ENCODE results near the gene RAB11FIP3.
"Not testable (repeated sequence)": the region's sequence is repeated elsewhere in the genome, so short reads cannot be mapped to it uniquely, and the experiment has no call there.

Gene RAB11FIP3

DNA sequence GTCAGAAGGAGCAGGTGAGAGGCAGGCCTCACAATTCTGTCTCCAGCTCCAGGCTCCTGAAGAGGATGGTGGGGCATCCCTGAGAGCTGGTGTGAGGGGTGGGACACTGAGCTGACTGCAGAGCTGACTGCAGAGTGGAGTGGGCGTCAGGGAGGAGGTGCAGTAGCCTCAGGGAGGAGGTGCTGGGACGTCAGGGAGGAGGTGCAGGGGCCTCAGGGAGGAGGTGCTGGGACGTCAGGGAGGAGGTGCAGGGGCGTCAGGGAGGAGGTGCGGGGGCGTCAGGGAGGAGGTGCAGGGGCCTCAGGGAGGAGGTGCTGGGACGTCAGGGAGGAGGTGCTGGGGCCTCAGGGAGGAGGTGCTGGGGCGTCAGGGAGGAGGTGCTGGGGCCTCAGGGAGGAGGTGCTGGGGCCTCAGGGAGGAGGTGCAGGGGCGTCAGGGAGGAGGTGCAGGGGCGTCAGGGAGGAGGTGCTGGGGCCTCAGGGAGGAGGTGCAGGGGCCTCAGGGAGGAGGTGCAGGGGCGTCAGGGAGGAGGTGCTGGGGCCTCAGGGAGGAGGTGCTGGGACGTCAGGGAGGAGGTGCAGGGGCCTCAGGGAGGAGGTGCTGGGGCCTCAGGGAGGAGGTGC lies 41.9 kb downstream of the RAB11FIP3 start:
- not testable (repeated sequence) for DNase-seq (ENCODE audit: low read depth)

DNA sequence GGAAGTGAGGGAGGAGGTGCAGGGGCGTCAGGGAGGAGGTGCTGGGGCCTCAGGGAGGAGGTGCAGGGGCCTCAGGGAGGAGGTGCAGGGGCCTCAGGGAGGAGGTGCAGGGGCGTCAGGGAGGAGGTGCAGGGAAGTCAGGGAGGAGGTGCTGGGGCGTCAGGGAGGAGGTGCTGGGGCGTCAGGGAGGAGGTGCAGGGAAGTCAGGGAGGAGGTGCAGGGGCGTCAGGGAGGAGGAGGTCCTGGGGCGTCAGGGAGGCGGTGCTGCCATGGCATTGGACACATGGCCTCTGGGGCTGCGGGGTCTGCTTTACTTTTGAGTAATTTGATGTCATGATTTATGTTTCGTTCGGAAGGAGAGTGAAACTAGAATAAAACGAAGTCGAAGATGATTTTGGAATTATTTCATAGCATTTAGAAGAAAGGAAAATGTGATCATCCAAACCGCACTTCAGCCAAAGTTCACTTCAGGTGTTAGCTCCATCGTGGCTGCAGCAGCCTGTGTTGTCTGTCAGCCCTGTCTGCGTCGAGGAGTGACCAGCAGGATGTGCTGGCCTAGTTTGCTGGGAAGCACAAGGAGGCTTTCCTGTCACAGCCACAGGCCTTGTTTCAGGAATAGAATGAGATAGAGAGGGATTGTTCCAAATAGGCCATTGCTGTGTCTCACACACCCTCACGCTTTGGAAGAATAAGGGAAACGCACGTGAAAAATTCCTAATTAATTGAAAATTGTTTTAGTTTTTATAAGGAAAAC lies 42.8 kb downstream of the RAB11FIP3 start:
- no peak for DNase-seq (ENCODE audit: low read depth)

DNA sequence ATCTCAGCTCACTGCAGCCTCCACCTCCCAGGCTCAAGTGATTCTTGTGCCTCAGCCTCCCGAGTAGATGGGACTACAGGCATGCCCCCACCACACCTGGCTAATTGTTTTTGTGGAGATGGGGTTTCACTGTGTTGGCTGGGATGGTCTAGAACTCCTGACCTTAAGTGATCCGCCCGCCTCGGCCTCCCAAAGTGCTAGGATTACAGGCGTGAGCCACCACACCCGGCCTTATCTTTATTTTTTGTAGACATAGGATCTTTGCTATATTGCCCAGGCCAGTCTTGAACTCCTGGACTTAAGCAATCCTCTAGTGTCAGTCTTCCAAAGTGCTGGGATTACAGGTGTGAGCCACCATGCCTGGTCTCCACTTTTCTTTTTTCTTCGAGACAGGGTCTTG lies 44.0 kb downstream of the RAB11FIP3 start:
- not testable (repeated sequence) for DNase-seq (ENCODE audit: low read depth)

DNA sequence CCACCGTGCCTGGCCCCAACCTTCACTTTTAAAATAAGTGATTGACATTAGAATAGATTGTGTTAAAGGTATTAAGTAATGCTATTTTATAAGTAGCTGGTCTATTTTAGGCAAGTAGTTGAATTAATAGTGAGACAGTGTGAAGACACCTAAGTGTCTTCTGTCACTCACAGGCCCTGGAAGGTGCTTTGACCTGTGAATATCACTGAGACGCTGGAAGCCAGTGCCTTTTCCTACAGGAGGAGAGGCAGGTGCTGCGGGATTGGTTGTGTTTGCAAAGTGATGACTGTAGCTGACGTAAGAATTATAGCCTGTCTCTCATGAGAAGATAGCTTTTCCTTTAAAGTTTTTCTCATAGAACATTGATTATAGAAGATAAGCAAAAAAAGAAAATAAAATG lies 45.0 kb downstream of the RAB11FIP3 start:
- no peak for DNase-seq (ENCODE audit: low read depth)

DNA sequence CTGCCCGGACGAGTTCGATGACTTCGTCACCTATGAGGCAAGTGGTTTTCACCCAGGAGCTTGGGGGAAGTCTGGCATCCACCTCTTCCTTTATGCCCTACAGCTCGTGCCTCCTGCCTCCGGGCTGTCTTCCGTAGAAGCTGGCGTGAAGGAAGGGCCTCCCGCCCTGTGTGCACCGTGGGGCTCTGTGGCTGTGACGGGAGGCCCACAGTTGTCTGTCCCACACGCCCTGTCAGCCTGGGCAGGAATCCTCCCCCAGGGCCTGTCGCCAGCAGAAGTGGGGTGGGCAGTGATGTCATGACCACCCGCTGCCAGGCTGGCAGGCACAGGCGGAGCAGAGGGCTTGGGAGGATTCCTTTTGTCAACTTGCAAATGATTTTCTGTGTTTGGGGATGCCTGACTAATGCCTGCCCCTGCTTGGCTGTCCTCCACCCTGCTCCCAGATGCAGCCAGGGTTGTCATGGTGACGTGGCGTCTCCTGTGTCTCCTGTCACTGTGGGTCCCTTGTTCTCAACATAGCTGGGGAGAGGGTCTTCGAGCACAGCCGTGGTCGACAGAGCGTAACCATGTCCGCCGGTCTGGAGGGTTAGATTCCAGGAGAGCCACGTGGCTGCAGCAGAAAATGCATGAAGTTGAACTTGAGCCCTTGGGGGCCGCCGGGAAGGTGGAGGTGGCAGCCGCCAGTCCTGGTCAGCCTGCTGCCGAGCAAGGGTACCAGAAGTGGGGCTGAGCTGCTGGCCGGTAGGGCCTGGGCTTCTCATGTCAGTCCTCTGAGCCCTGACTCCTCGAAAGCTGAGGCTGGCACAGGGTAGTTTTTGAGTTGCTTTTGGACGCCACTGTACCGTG lies 46.1 kb downstream of the RAB11FIP3 start:
- DNase-seq (ENCODE audit: low read depth) = no peak

DNA sequence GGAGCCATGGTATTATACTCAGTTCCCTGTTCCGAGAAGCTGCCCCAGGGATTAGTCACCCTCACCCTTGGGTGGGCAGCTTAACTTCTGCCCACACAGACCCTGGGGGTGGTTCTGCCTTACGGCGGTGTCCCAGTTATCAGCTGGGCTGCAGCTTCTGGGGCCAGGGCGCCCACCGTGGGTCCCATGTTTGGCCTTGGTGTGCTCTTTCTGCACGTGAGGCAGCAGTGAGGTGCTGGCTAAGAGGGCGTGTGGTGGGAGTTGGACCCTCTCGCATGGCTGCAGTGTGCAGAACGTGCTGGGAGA lies 46.7 kb downstream of the RAB11FIP3 start:
- DNase-seq (ENCODE audit: low read depth) = no peak

DNA sequence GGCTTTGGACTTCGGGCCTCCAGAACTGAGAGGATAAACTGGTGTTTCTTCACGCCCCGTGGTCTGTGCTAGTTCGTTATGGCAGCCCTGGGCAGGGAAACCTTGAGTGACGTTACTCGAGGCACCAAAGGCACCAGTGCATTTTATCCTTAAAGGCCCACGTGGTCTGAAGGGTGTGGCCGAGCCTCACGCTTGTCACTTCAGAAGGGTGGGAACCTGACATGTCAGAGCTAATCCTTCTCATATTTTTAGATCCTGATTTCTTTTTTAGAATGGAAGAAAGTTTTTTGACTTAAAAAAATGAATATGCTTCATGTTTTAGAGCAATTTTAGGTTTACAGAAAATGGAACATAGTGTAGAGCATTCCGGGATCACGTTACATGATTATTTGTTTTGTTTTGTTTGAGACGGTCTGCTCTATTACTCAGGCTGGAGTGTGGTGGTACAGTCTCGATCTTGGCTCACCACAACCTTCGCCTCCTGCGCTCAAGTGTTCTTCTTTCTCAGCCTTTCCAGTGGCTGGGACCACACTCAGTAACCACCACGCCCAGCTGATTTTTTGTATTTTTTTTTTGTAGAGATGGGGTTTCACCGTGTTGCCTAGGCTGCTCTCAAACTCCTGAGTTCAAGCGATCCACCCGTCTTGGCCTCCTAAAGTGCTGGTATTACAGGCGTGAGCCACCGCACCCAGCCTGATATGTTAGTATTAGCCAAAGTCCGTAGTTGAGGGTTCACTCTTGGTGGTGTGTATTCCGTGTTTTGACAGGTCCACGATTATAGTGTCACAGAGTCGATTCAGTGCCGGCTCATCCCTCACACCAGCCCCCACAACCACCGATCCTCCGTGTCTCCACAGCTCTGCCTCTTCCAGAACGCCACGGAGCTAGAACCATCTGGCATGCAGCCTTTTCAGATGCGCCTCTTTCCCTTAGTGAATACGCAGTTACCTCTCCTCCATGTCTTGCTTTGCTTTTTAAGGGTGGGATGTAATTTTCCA lies 47.9 kb downstream of the RAB11FIP3 start:
- DNase-seq (ENCODE audit: low read depth) = no peak

DNA sequence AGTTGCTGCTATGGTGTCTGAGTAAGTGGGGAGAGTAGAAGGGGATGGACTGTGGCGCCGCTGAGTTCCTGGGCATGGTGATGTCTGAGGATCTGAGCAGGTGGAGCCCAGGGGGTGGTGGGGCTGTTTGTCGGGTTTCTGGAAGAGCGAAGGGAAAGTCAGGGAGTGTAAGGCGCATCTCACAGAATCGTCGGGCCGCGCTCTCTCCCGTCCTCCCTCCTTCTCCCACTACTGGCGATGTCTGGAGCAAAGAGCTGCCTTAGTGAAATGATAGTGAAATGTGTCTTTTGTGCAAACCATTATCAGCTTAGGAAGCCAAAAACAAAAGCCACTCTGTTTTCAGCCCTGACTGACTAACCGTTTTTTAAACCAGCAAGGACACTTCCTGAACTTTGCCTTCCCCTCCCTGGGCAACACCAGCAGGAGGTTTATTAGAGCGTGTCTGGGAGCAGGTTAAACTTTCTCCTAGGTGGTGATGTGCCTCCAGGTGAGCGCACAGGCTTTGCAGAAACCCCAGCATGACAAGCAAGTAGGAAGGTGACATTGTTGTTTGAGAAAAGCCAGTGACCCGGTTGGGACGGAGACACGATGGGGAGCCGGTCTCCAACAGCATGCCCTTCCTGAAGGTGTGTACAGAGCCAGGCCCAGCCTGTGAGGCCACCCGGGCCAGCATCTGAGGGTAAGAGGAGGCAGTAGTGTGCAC lies 49.1 kb downstream of the RAB11FIP3 start:
- no peak for DNase-seq (ENCODE audit: low read depth)

DNA sequence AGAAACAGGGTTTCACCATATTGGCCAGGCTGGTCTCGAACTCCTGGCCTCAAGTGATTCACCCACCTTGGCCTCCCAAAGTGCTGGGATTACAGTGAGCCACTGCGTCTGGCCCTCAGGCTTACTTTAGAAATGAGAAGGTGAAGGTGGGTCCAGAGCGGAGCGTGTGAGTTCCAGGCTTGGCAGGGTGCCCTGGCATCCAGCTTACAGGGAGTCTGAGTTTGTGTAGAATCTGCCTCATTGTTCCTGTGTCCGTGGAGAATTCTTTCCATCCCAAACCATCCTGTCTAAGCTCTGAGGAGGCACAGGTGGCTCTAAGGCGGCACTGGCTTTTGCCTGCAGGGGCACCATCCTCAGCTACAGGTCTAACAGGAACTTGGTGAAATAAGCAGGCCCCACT lies 50.6 kb downstream of the RAB11FIP3 start:
- no peak for DNase-seq (ENCODE audit: low read depth)

DNA sequence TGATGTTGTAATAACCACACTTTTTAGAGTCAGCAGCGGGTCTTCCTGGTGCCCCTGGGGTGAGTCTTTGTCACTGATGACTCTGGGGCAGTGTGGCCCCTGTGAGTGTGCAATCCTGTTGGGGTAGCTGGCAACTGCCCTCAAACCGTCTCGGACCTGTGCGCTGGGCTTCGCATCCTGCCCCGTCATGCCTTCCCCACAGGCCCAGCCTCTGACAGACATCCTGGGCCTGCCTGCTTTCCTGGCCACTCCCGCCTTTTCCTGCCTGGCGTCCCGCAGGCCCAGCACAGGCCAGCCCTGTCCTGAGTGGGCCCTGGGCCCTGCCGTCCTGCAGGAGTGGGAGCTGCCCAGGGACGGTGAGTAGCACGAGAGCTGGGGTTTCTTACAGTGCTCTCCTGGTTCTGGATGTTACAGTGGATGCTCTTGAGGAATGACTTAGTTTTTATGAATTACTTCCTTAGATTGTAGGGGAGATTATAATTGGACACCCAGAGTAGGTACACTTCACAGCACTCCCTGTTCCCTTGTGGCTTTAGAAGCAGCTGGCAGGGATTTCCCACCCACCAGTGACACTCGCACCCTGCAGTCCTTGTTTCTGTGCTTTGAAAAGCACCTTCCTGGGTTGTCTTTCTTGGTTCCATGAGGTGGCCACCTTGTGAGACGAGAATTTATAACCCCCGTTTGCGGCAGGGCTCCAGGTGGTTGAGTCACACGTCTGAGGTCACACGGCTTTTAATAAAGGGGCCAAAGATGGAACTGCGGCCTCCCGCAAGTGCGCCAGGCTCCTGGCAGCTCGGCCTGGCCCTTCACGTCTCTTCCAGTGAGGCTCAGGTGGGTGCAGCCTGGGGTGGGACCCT lies 52.1 kb downstream of the RAB11FIP3 start:
- DNase-seq (ENCODE audit: low read depth) = no peak

DNA sequence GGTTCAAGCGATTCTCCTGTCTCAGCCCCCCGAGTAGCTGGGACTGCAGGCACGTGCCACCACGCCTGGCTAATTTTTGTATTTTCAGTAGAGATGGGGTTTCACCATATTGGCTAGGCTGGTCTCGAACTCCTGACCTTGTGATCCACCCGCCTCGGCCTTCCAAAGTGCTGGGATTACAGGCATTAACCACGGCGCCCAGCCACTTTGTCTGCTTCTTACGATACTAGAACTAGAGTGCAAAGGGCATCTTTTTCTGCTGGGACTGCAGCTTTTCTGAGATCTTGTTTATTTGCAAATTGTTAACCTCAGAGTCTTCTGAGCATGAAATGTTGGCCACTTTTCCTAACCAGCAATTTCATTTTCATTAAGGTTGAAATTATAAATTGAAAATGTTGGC lies 52.8 kb downstream of the RAB11FIP3 start:
- DNase-seq (ENCODE audit: low read depth) = not testable (repeated sequence)

DNA sequence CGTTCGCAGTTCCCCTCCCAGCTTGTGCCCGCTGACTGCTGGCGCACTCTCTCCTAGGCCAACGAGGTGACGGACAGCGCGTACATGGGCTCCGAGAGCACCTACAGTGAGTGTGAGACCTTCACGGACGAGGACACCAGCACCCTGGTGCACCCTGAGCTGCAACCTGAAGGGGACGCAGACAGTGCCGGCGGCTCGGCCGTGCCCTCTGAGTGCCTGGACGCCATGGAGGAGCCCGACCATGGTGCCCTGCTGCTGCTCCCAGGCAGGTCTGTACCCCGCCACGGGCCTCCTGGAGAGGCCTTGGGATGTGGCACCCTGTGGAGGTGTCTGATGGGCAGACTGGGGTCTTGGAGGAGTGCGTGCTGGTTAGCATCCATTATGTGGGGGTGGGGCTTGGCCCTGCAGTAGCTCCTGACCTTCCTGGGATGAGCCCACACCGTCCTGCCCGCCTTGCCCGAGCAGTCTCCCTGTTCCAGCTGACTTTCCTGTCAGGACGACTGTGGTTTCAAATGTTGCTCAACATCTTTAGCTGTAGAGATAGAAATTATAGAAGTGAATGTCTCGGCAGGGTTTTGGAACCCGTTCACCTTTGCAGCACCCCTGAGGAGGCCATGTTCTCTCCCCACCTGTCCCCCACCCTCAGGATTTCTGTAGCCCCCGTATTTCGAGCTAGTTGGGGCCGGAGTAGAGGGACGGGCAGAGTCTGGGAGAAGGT lies 57.2 kb downstream of the RAB11FIP3 start:
- DNase-seq (ENCODE audit: low read depth) = peak; percentile 74

DNA sequence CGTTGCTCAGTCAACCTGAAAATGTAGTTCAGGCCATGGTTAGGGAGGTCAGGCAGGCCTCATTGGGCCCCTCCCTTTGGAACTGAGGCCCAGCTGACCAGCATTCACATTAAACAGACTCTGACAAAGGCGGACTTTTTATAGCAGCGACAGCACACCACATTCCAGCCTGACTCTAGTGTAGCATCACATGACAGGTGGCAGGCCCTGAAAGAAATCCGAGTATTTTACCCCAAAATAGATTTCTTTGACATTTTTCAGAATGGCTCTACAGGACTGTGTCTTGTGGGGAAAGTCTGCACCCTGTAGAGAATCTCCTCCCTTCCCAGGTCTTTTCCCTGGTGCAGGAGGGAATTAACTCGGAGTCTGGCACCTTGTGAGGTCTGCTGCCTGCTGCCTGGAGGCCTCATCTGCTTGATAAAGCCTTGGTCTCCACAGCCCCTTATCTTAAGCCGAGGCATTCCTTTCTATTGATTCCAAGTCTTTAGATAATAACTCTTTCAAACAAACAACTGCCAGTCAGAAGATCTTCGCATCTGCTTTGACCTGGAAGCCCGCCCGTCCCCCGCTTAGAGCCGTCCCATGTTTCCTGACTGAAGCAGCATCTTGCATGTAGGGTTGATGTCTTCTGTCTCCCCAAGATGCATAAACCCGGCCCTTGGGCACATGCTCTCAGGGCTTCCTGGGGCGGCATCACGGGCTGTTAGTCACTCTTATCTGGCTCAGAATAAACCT lies 58.1 kb downstream of the RAB11FIP3 start:
- DNase-seq (ENCODE audit: low read depth) = peak; percentile 93

DNA sequence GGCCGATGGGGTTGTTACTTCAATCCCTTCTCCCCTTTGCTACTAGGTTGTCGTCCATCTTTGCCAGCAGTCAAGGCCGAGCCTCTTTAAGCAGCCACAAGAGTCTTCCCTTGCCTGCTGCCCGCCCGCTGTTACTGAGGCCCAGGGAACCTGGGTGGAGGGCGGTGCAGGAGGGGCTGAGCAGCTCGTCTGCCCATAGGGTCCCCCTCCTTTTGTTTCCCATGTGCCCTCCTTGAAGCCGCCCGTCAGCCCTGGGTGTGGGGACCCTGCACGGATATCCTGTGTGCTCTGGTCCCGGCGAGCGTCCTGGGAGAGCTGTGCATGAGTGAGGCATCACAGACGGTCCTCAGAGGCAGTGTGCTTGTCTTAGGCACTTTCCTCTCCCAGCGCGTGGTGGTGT lies 64.2 kb downstream of the RAB11FIP3 start:
- no peak for DNase-seq (ENCODE audit: low read depth)

DNA sequence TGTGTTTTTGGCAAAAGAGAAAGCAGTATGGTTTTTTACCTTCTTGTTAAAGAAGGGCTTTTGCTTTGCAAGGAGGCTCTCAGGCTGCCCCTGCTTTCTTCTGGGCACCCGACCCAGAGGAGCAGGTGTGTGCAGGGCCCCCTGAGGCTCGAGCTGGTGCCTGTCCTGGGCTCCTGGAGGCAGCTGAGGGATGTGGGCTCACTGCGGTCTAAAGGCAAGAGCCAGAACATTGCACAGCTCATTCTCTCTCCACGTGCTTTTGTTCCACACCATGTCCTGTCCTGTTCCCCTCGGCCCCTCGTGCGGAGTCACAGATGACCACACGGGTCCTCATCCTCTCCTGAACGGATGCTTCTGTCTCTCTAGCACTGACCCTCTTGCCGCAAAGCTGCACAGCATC lies 65.3 kb downstream of the RAB11FIP3 start:
- DNase-seq (ENCODE audit: low read depth) = no peak

DNA sequence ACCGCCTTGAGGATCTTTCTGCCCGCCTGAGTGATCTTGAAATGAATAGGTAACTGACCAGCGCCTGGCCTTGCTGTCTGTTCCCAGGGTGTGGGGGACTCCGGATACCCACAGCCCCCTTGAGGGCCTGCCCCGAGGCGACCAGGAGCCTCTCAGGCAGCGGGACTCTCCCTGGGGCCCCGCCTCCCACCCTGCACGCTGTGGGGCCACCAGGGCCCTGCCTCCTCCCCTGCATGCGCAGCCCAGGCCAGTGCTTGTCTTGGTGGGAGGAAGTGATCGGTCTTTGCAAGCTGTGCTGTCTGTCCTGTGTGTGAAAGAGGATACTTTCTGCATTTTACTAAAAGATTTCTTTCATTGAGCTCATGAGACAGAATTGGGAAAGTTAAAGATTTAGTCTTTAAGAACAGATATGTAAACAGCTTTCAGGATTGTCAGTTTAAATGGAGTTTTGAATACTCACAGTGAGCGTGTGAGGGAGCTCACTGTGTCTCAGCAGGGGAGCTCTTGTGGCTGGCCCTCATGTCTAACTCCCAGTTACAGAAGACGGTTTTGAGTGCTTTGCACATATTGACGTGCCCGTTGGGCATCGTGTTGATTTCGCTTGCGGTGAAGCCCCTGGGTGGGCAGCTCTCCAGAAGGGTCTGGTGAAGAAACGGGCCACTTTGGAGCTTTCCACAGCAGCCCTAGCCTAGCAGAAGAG lies 65.9 kb downstream of the RAB11FIP3 start:
- no peak for DNase-seq (ENCODE audit: low read depth)

DNA sequence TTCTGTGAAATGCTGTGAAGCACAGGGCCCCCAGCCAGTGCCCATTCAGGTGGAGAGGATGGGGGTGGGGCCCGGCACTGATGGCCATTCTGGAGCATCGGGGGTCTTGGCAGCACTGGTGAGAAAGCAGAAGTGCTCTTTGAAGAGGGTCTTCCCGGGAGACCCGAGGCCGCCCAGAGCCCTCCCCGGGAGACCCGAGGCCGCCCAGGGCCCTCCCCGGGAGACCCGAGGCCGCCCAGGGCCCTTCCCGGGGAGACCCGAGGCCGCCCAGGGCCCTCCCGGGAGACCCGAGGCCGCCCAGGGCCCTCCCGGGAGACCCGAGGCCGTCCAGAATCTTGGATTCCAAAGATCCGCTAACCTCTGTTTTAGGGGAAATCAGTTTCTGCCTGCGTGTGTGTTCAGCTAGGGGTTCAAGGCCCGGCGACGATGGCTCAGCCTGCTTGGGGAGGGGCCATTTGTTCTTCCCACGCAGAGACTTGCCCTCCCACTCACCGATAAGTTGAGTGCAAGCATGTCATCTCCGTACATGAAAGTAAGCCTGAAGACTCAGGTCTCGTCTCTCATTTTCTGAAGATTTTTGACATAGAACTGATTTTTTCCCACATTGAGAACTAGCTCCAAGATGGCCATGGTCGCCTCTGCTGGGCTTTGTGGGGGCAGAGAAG lies 66.9 kb downstream of the RAB11FIP3 start:
- DNase-seq (ENCODE audit: low read depth) = no peak

DNA sequence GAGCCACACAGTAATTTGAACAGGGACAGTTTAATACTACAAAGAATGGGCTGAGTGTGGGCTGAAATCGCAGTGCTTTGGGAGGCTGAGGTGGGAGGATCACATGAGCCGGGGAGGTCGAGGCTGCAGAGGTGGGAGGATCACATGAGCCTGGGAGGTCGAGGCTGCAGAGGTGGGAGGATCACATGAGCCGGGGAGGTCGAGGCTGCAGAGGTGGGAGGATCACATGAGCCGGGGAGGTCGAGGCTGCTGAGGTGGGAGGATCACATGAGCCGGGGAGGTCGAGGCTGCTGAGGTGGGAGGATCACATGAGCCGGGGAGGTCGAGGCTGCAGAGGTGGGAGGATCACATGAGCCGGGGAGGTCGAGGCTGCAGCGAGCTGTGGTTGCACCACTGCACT lies 69.2 kb downstream of the RAB11FIP3 start:
- not testable (repeated sequence) for DNase-seq (ENCODE audit: low read depth)
